HG02623 (cell line): Measurements from ENCODE around the gene CPLX3.
"Not testable (repeated sequence)": the region's sequence is repeated elsewhere in the genome, so short reads cannot be mapped to it uniquely, and the experiment has no call there.

ENCODE experiments used
- ATAC-seq: cut with Tn5 transposase; IDR thresholded peaks from one replicate; pipeline ENCODE4 v1.9.1; 2021; ENCODE audit warnings: moderate library complexity; ENCODE audit not compliant: unreplicated experiment

Gene CPLX3

GRCh38 chr15:74826364-74826819 is at the start of gene CPLX3:
Gene CPLX3 (plus strand): TSS chr15:74826627. CDS start chr15:74826704, 77 bp downstream.
- ATAC-seq: no peak

GRCh38 chr15:74776821-74777768 is 49.3 kb upstream of the CPLX3 start:
- peak; percentile 28 for ATAC-seq

GRCh38 chr15:74777769-74778598 is 48.4 kb upstream of the CPLX3 start:
- ATAC-seq: no peak

GRCh38 chr15:74778599-74778970 is 47.8 kb upstream of the CPLX3 start:
- no peak for ATAC-seq

- ATAC-seq: no peak
These were observed 47.2 kb upstream of the CPLX3 start for GRCh38 chr15:74779162-74779648.

- ATAC-seq: no peak
These were observed 45.6 kb upstream of the CPLX3 start for GRCh38 chr15:74780523-74781430.

GRCh38 chr15:74781431-74782258 is 44.8 kb upstream of the CPLX3 start, which contains the start of gene CSK:
Gene CSK (plus strand): TSS chr15:74782080. CDS start chr15:74798298, 16,218 bp downstream.
- ATAC-seq: peak; percentile 36

- peak; percentile 9 for ATAC-seq
These were observed 44.0 kb upstream of the CPLX3 start for GRCh38 chr15:74782259-74783071.

GRCh38 chr15:74783072-74783807 is 43.2 kb upstream of the CPLX3 start:
- no peak for ATAC-seq

GRCh38 chr15:74783808-74784175 is 42.6 kb upstream of the CPLX3 start:
- no peak for ATAC-seq

- ATAC-seq: no peak
These were observed 41.8 kb upstream of the CPLX3 start for GRCh38 chr15:74784426-74785193.

GRCh38 chr15:74785194-74786032 is 41.0 kb upstream of the CPLX3 start:
- ATAC-seq: no peak

- ATAC-seq: not testable (repeated sequence)
These were observed 40.3 kb upstream of the CPLX3 start for GRCh38 chr15:74786081-74786480.

- ATAC-seq: no peak
These were observed 39.8 kb upstream of the CPLX3 start for GRCh38 chr15:74786551-74787165.

- peak; percentile 46 for ATAC-seq
These were observed 39.0 kb upstream of the CPLX3 start for GRCh38 chr15:74787251-74788041.
